SKM-1 treated with dmso at 0.1 percent for 144 hours (cell line): ENCODE data around the gene PRKN.

Experiments used
- DNase-seq: peaks from one replicate; lab custom pipeline; 2025; ENCODE audit not compliant: unreplicated experiment; lab: John Stamatoyannopoulos, UW

Gene PRKN

DNA sequence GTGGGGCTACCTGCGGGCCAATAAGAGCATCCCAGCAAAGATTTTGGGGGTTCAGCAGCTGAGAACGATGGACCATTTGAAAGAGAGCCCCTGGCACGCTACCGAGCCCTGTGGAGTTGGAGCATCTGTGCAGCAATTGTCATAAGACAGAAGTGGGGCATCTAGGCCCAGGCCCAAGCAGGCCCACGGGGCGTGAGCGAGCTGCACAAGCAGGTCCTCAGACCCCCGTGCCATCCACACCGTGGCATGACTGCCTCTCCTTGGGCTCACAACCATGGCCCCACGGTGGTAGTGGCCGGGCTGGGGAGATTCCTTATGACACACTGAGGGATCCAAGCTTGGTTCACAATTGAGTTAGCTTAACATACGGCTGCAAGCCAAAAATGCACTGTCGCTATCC lies 1350.5 kb downstream of the PRKN start:
- DNase-seq, result no peak

DNA sequence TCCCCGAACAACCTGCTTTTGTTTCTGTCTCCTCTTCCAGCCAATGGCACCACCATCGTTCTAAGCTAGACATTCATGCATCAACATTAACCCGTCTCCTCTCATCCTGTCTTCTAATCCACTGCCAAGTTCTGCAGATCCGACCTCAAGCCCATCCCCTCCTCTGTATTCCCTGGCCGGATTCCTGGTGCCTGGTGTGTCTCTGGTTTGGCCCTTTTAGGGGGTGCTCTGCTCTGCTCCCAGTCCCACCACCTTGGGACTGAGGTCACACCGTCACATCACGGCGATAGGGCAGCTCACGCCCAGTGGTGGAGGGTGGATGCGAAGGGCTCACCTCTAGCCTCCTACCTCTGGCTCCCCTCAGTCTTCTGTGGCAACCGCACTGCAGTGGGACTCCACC lies 1351.2 kb downstream of the PRKN start:
- DNase-seq, result no peak

DNA sequence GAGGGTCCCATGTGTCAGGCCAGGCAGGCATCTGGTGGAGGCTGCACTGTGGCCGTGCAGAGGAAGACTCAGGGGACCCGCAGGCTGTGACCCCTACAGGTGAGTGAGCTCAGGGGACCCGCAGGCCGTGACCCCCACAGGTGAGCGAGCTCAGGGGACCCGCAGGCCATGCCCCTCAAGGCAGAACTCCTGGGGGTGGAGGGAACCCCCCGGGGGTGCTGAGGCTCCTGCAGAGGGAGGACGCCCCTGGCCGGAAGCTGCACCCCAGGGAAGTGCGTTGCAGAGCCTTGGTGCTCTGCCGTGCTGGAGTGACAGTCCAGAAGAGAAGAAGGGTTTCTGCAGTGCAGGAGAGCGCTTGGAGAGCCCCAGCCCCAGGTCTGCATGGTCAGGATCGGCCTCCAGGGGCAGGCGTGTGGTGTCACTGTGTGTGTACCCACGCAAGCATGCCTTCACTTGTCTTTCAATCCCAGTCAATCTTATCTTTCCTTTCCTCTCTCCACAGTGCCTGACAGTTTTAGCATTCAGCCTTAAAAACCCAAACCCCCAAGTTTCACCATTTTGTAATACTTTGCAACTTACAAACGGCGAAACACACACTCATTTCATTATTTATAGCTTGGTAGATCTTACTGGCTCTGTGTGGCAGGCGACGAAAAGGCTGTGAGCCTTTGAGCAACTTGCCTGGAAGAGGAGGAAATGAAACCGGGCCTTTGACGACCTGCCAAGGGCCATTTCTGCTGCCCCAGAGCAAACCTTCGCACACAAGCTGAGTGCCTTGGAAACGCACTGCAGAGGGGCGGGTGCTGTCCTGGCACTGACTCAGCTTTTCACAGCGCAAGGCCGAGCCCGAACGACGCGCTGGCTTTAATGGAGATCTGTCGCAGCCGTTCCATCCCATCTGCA lies 1352.3 kb downstream of the PRKN start:
- peak; percentile 79 for DNase-seq

DNA sequence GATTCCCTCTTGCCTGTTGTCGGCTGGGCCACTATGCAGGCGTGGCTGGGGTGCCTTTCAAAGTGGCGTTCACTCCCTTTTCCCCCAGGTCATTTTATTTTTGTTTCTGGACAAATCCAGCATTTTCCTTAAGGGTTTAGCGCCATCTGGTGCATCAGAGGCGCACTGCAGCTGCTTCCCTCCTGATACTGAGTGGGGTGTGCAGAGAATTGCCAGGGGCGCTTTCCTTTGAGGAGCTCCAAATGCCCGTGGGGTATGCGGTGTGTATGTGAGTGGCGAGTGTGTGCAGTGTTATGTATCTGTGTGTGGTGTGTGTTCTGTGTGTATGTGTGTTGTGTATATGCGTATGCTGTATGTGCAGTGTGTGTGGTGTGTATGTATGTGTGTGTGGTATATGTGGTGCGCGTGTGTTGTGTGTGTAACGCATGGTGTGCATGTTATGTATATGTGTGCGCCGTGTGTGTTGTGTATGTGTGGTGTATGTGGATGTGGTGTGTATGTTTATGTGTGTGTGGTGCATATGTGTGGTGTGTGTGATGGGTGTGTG lies 1353.6 kb downstream of the PRKN start:
- DNase-seq, result peak; percentile 47

DNA sequence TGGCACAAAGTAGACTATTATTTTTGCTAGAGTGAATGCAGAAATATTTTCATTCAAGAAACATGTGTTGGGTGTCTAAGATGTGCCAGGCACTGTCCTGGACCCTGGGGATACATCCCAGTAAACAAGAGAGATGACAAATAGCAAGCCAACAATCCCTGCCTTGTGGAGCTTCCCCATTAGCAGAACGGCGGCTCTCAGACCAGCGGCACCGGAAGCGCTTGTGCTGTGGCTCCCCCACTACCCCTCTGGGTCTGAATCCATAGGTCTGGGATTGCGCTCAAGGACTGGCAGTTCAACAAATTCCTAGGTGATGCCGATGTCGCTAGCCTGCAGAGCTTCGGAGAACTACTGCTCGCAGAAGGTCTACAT lies 1355.2 kb downstream of the PRKN start:
- DNase-seq, result no peak

DNA sequence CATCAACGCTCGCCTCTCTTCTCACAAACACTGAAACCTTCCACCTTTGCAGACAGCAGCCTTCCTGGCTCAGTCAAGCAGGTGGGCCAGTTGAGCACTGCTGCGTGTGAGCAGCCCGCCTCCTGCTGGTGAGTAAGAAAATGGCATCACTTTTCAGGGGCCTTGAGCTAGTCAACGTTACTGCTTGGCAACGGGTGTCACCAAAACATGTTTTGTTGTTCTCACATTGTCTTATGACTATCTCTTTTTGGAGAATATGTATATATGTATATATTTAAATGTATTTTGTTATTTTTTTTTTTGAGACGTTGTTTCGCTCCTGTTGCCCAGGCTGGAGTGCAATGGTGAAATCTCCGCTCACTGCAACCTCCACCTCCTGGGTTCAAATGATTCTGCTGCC lies 1356.7 kb downstream of the PRKN start:
- peak; percentile 65 for DNase-seq

DNA sequence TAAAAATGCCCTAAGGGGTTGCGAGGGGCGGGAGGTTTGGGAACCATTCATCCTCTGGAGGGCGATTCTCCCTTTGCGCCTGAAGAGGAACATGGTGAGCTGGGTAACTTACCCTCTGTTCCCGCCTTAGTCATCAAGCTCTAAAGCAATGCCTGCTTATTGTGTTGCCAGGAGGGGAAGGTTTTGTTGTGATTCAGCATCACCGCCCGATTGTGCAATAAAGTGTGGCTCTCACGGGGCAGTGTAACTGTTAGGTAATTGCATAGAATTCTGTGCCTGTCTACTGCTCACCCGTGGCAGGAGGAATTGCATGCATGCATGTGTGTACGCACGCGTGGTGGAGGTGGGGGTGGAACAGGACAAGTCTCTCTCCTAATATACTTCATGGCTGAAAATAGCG lies 1358.2 kb downstream of the PRKN start:
- DNase-seq, result peak; percentile 91

DNA sequence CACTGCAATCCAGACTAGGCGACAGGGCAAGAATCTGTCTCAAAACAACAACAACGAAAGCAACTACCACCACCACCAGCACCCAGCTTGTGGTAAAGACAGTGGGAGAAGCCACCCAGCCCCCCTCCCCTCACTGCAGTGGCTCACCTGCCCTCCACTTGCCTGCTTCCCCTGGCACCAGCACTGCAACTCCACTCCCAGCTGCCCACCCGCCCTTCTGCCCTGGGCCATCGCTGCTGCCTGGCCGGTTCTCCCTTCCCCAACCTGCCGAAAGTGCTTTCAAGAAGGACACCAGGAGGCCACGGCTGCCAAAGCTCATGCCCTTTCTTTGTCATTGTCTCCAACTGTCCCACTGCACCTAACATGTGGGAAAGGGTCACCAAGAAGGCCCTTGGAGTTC lies 1359.1 kb downstream of the PRKN start:
- no peak for DNase-seq

DNA sequence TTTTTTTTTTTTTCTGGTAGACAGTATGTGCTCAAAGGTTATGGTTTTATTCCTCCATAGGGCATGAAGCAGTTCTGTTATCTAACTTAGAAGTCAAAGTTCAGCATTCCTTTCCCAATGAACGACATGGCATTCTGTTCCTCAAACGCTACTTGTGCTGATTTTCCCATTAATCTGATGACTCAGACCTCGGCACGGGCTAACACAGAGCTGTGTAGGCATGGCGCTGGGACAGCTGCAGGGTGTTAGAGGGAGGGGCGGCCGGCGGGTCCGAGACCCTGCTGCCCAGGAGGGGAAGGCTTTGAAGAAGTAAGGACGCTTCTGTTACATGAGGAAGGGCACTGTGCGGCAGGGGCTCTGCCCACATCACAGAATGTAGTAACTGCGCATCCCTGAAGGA lies 1360.1 kb downstream of the PRKN start:
- no peak for DNase-seq

DNA sequence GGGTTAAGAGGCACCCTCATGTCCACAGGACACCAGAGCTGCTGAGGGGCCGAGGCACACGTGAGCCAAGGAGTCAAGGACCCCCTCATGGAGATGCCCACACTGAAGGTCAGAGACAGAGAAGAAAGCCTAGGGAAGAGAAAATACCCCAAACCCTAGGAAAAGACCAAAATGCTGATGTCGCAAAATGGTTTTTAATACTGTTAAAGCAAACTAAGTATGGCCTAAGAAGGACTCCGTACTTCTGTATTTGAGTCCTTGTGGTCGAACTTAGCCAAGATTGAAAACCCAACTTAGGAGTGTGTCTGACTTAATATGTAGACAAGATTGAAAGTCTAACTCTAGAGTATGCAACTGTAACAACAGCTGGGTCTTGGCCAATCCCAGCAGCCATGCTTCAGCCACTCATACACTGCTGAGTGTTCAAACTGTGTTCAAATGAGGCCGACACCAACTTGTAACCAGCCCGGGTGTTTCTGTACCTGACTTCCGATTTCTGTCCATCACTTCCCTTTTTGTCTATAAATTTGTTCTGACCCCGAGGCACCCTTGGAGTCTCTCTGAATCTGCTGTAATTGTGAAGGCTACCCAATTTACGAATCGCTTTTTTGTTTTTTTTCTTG lies 1361.2 kb downstream of the PRKN start:
- DNase-seq, result peak; percentile 76

DNA sequence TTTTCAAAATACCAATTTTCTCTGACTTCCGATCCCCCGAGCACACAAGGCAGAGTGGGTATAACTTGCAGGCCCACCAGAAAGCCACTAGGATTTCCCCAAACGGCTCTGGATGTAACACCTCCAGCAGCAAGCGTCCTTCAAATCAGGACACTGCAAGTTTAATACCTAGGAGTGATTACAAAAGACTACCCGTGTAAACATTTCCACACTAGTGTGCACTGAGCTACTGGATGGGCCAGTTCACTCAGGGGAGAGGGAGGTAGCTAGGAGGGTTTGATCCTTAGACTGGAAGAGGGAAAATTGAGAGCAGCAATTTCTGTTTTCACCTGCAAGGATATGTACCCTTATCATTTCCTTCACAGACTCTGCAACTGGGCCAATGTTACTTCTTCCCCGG lies 1361.9 kb downstream of the PRKN start:
- no peak for DNase-seq

DNA sequence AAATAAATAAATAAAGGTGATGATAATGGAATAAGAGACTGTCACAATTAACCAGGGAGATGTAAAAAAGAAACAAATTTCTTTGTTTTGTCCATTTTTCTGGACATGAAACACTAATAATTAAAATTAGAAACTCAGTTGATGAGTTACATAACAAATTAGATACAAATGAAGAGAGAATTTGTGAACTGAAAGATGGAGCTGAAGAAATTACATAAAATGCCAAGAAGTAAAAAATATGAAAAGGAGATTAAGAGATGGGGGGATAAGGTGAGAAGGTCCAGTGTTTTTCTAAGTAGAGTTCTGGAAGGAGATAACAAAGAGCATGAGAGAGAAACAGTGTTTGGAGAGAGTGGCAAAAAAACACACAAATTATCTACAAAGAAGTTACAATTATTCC lies 1364.3 kb downstream of the PRKN start:
- no peak for DNase-seq

DNA sequence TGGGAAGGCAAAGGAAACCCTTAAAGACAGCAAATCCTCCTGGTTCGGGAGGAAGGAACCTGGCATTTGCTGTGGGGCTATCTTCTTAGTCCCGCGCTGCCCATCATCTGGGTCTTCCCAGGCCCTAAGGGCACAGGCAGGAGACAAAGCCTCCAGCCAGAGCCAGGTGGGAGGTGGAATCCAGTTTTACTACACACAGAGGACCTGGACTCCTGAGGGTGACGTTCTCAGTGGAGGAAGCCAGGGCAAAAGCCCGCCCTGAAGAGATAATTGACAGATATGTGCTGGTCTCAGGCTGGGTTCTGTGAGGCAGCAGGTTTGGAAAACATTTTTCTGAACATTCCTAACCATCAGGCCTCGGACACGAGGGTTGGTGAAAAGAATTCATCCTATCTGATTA lies 1365.3 kb downstream of the PRKN start:
- no peak for DNase-seq

DNA sequence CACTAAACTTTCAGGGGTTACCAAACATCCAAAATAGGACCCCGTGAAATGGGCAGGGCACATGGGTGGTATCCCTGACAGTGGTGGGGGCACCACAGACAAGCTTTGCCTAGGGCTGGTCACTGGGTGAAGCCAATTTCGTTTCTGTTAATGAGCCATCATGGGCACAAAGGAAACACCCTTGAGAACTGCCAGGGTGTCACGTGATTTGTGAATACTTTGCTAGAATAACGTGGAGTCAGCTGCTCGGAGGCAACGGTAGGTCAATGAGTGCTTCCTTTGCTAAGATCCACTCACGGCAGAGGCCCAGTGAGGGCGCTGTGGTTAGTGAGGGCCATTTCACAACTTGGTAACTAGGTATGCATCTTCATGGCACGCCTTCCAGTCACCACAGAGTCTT lies 1366.0 kb downstream of the PRKN start:
- DNase-seq, result no peak

DNA sequence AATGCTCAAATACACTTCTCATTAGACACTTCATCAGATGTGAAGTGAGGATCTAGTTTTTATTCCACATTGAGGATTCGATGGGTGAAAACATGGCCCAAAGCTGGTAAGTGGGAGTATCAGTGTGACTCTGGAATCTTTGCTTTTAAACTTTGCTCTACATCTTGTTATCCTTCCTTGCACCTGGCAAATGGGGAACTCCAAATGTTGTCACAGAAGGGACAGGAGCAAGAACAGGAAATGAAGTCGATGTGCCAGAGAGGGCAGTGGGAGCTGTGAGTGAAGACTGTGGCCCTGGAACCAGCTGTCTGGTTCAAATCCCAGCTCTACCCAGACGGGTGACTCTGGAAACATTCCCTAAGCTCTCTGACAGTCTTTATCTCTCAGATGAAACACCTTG lies 1367.0 kb downstream of the PRKN start:
- peak; percentile 12 for DNase-seq

DNA sequence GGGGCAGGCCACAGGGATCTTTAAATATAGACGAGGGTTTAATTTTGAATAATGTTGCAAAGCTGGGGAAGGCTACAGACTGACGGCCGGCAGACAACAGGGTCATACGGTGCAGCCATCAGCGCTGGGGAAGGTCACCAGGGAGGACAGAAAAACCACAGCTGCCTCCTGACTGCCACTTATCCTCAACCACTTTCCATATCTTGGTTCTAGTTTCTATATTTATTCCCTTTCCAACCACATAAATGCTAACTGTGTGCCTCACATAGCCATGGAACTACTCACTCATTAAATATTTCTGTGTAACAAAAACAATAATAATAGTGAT lies 1368.0 kb downstream of the PRKN start:
- no peak for DNase-seq

DNA sequence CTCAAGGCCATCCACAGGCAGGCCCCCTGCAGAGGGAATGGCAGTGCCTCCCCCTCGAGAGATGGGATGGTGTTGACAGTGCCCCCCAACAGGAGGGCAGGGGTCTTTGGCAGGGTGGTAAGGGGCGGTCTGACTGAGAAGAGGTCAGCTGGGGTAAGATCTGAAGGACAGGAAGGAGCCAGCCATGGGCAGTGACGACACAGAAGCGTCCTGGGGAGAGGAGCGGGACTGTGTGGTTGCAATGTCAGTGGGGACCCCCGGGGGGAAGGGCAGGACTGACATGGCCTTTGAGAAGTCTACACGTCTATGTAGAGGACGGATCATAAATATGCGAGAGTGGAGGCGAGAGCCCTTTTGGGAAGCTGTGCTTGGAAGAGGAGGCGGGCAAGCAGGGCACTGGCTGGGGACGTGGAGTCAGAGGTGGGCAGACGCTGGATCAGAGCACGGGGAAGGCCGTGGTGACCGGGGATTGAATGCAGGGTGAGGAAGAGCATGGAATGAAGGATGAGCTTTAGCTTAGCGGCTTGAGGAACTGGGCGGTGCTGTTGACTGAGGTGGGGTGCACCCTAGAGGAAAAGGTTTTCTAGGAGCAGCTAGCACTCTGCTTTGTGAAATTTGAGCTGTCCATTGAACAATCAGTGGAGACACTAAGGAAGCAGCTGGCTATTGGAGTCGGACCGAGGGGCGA lies 1371.3 kb downstream of the PRKN start:
- no peak for DNase-seq

DNA sequence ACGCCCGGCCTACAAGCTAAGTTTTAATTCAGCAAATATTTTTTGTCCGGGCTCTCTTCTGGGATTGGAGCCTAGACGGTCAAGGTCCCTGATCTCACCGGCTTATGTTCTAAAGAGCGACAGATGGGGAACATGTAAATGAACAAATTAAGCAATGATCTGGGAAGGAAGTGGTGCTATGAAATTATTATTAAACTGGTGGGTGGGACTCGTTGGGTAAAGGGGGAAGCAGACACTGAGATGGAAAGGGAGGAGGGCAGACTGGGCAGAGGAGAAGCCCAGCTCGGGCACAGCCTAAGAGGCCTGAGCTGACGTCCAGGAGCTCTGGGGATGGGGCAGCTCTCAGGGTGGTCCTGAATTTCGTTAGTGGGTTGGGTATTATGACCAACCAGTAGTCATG lies 1371.9 kb downstream of the PRKN start:
- DNase-seq, result no peak

DNA sequence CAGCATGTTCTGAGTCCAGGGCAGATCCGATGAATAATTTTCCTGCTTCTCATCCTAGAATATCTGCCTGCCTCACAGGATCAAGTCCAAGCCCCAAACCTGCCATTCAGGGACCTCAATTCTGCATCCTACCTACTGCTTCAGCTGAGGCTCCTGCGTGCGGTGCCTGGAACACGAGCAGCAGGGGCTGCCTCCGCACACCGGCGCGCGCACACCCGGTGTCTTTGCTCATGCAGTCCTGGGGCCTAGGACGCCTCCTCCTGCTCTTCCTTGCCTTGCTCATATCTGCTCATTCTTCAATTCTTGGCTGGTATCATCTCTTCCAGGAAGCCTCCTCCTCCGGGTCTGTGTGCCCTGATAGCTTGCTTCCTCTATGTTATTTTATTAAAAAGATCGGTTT lies 1372.6 kb downstream of the PRKN start:
- DNase-seq, result no peak

DNA sequence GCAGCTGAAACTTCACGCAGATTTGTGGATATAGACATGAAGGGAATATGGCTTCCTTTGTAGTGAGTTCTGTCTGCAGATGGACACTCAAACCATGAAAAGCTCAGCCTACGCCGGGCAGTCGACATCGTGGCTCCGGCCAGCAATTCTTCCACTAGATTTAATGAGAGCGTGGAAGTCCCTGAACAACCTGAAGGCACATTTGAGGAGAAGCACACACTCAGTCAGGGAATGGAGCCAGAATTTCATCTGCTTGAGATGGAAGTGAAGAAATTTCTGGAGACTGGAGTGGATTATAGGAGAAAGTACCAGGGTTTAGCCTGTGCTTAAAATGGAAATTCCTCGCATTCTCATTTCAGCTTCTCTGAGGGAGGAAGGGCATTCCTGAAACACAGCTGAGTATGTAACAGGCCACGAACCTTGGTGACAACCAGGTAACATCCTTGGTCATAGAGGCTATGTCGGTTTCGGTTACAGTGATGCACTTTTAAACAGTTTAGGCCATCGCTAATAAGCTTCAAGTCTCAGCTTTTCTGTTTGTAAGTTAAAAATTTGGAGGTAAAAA lies 1373.2 kb downstream of the PRKN start:
- DNase-seq, result no peak

DNA sequence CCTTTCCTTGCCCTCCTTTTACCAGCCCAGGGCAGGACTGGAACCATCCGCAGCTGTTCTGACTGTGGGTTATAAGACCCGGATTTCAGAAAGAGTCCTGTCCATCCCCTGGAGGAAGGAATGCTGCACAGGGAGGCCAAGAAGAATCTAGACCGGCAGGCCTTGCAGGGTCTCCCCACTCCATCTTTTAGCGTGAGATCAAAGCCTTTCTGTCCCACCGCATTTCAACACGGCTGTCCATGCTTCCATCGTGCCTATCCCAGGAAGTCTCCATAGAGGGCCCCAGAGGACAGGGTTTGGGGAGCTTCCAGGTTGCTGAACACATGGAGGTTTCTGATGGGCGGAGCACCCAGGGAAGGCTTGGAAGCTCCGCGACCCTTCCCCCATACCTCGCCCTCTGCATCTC lies 1374.4 kb downstream of the PRKN start:
- no peak for DNase-seq

DNA sequence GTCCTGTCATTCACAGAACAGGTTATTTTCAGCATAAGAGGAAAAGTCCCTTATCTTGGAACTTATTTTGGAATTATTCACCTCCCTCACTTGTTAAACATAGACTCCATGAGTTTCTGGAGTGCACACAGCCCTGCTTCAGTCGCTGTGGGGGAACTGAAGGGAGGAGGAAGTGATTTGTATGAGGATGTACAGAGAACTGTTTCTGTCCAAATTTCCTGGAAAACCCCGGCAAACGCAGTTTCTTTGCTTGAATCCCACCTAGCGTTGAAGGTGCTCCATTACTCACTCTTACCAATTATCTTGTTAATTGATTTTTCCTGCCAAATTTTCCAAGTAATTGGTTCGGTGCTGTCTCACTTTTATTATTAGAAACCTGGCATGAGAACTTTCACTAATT lies 1375.7 kb downstream of the PRKN start:
- no peak for DNase-seq
